Transverse colon (tissue), 4 donors: ENCODE measurements around the gene CLEC4F. TPM values are rescaled to one million over a fixed set of nuclear protein-coding genes. Genes with fewer than 3 reads are reported as not detected.

Source experiments
- DNase-seq: peaks from one replicate; pipeline ENCODE4 v3.0.0-alpha.2; 2019
- H3K27ac ChIP-seq, 4 donors: fragments of 200-600 bp; sonication (generic); 2 replicates each; pipeline ENCODE4 v1.5.1; 2016 to 2018; ENCODE audit warnings: inconsistent platforms in 4 of 4
- H3K27me3 ChIP-seq: fragments of 200-600 bp; sonication (generic); 2 replicates; pipeline ENCODE4 v1.5.1; 2017; ENCODE audit warnings: inconsistent platforms
- H3K36me3 ChIP-seq, 4 donors: fragments of 200-600 bp; sonication (generic); 2 replicates each; pipeline ENCODE4 v1.5.1; 2017 to 2019; ENCODE audit warnings: inconsistent platforms in 4 of 4
- H3K4me1 ChIP-seq, 4 donors: fragments of 200-600 bp; sonication (generic); 2 replicates each; pipeline ENCODE4 v1.5.1; 2017 to 2020; ENCODE audit warnings: inconsistent platforms in 4 of 4
- H3K4me3 ChIP-seq, 4 donors: fragments of 200-600 bp; sonication (generic); 1 replicate in 1 of 4; 2 replicates in 3 of 4; pipeline versions ENCODE4 v1.5.1 to v1.6.1; 2017 to 2019; ENCODE audit warnings: inconsistent platforms in 4 of 4
- H3K9me3 ChIP-seq, 2 donors: fragments of 200-600 bp; sonication (generic); 2 replicates each; pipeline ENCODE4 v1.5.1; 2017 to 2019; ENCODE audit warnings: inconsistent platforms in 2 of 2
- CTCF ChIP-seq, 5 experiments: fragments of 200-600 bp in 3 of 5; fragments of 450-650 bp in 2 of 5; sonication (generic) in 3 of 5; IDR thresholded peaks; 1 replicate in 2 of 5; 2 replicates in 3 of 5; pipeline ENCODE4 v1.5.1; 2016 to 2017; ENCODE audit warnings: antibody characterized with exemption in 5 of 5, inconsistent platforms in 3 of 5, mild to moderate bottlenecking in 2 of 5, moderate library complexity in 1 of 5
- EP300 ChIP-seq: sonication (generic); formaldehyde crosslinking; IDR thresholded peaks from one replicate; pipeline ENCODE4 v1.6.1; 2017; ENCODE audit warnings: antibody characterized with exemption, low read depth
- POLR2A ChIP-seq: fragments of 450-650 bp; IDR thresholded peaks from one replicate; pipeline ENCODE4 v1.6.1; 2016; ENCODE audit warnings: antibody characterized with exemption, mild to moderate bottlenecking, moderate library complexity
- POLR2AphosphoS5 ChIP-seq, 3 donors: sonication (generic); formaldehyde crosslinking; IDR thresholded peaks; one replicate each; pipeline ENCODE4 v1.6.1; 2016; ENCODE audit warnings: antibody characterized with exemption in 3 of 3
- whole genome bisulfite sequencing, 2 donors: methylation state at CpG; one replicate each; pipeline ENCODE4 v1.1.5; 2018; ENCODE audit warnings: low coverage in 1 of 2; 5-methylcytosine and 5-hydroxymethylcytosine counted together
- in situ Hi-C, 4 donors: fragments of 200-750 bp; cut with MboI; loops; one replicate each; pipeline versions ENCODE4 v1.15.0 to v1.15.1; 2017; ENCODE audit warnings: low sequenced_read_pairs in 3 of 4, low pct_ligation_motif_present in 1 of 4, low pct_unique_long_range_greater_than_20kb in 1 of 4
- intact Hi-C: fragments of 100-400 bp; cut with DNase I; formaldehyde crosslinking; loops from one replicate; pipeline ENCODE4 v1.15.1; 2023; ENCODE audit warnings: low total_unique reads
- total RNA-seq, 4 donors: library from RNA; depleted of rRNA; stranded (reverse); fragments of >200 nt; gene quantifications; one replicate each; pipeline ENCODE4 v1.1.0, GENCODE V29; 2016

CLEC4F gene
- total RNA-seq, 4 donors from 2014 or later = 0.14 to 0.32 TPM; not detected in 2

- H3K9me3 ChIP-seq = no peaks in the 10 kb centered on the region
- in situ Hi-C loops = no loop called here
- no peak overlapping the region for H3K4me3 ChIP-seq
- DNase-seq = no peak
- H3K27me3 ChIP-seq = peaks cover 24% of the 10 kb centered on the region
- TF ChIP-seq EP300 (no peak), POLR2AphosphoS5 (IDR thresholded peaks at IDR 0.05) (no peak), POLR2A (no peak), CTCF (IDR thresholded peaks at IDR 0.05) (no peak)
- intact Hi-C loops = no loop called here
- 71 to 84% methylated on average over 1 to 3 of the region's 3 CpGs for WGBS, 2 donors
- no peaks in the 10 kb centered on the region for H3K4me1 ChIP-seq
- H3K36me3 ChIP-seq = no peaks in the 10 kb centered on the region
- no peak overlapping the region for H3K27ac ChIP-seq
Observed at GRCh38 chr2:70779491-70779890, 40.9 kb downstream of the CLEC4F start.

GRCh38 chr2:70778676-70779075, 41.7 kb downstream of the CLEC4F start:
- no peaks in the 10 kb centered on the region for H3K4me1 ChIP-seq
- H3K27ac ChIP-seq = no peak overlapping the region
- no peaks in the 10 kb centered on the region for H3K9me3 ChIP-seq
- no peak overlapping the region for H3K4me3 ChIP-seq
- intact Hi-C loops (no loop called here), in situ Hi-C loops (no loop called here)
- TF ChIP-seq POLR2AphosphoS5 (IDR thresholded peaks at IDR 0.05) (no peak), EP300 (no peak), POLR2A (no peak), CTCF (IDR thresholded peaks at IDR 0.05) (no peak)
- no peak for DNase-seq
- no peaks in the 10 kb centered on the region for H3K36me3 ChIP-seq
- peaks cover 32% of the 10 kb centered on the region for H3K27me3 ChIP-seq
- 57 to 80% methylated on average over 1 of the region's 1 CpG for WGBS, 2 donors

- no peak for DNase-seq
- H3K4me3 ChIP-seq = no peak overlapping the region
- peaks cover 45% of the 10 kb centered on the region for H3K27me3 ChIP-seq
- no peak overlapping the region for H3K27ac ChIP-seq
- TF ChIP-seq POLR2AphosphoS5 (IDR thresholded peaks at IDR 0.05) = no peak
- no peak for TF ChIP-seq POLR2A
- TF ChIP-seq EP300 = no peak
- TF ChIP-seq CTCF (IDR thresholded peaks at IDR 0.05) = no peak
- 52 to 64% methylated on average over 2 of the region's 2 CpGs for WGBS, 2 donors
- H3K36me3 ChIP-seq = no peaks in the 10 kb centered on the region
- H3K4me1 ChIP-seq = no peaks in the 10 kb centered on the region
- in situ Hi-C loops = no loop called here
- H3K9me3 ChIP-seq = no peaks in the 10 kb centered on the region
- intact Hi-C loops = no loop called here
Observed at GRCh38 chr2:70777450-70777849, 42.9 kb downstream of the CLEC4F start.

GRCh38 chr2:70776266-70776665, 44.1 kb downstream of the CLEC4F start:
- intact Hi-C loops = no loop called here
- Histone ChIP-seq H3K36me3 (no peaks in the 10 kb centered on the region), H3K27ac (no peak overlapping the region), H3K4me3 (no peak overlapping the region), H3K9me3 (no peaks in the 10 kb centered on the region), H3K27me3 (peaks cover 56% of the 10 kb centered on the region), H3K4me1 (no peaks in the 10 kb centered on the region)
- WGBS, 2 donors = 85 to 88% methylated on average over 3 of the region's 3 CpGs
- TF ChIP-seq CTCF (IDR thresholded peaks at IDR 0.05) (no peak), POLR2A (no peak), EP300 (no peak), POLR2AphosphoS5 (IDR thresholded peaks at IDR 0.05) (no peak)
- DNase-seq = no peak
- in situ Hi-C loops = no loop called here
